ENCODE results near the gene FOCAD.

FOCAD gene

GRCh38 chr9:21016701-21017491 is 332.8 kb downstream of the FOCAD start:
- POLR2A ChIA-PET = no interaction called here
- Histone ChIP-seq H3K4me3 (ENCODE audit: control insufficient read depth in 1 of 7, extremely low read depth in 1 of 7, insufficient read depth in 4 of 7, low read depth in 2 of 7, low read length in 6 of 7) (no peak overlapping the region), H3K27me3 (replicated peaks in 2 of 5; ENCODE audit: control insufficient read depth in 4 of 5, insufficient read depth in 5 of 5, low read length in 4 of 5) (no peaks in the 10 kb centered on the region), H3K4me1 (ENCODE audit: control extremely low read depth in 1 of 4, control insufficient read depth in 4 of 4, insufficient read depth in 4 of 4, low read length in 3 of 4) (no peaks in the 10 kb centered on the region), H3K27ac (ENCODE audit: insufficient read depth in 1 of 2, low read depth in 1 of 2, low read length in 2 of 2, poor library complexity in 1 of 2, severe bottlenecking in 2 of 2) (no peak overlapping the region), H3K9me3 (ENCODE audit: control extremely low read depth in 1 of 5, control insufficient read depth in 4 of 5, insufficient read depth in 2 of 5, low read depth in 1 of 5, low read length in 4 of 5) (no peaks in the 10 kb centered on the region), H3K36me3 (ENCODE audit: control insufficient read depth in 4 of 4, insufficient read depth in 4 of 4, low read length in 3 of 4) (peaks cover 14 to 46% (median 31%) of the 10 kb centered on the region in 4 experiments)
- WGBS (ENCODE audit: insufficient coverage) = no CpG with 5 or more reads among the region's 2 CpGs
- CTCF ChIA-PET = interaction anchor here (0.9 kb wide), 1 partner anchor 94 kb away, joined by 3 read pairs; no protein-coding TSS in a partner anchor
- no peak for DNase-seq

- H3K9me3 ChIP-seq (ENCODE audit: control extremely low read depth in 1 of 5, control insufficient read depth in 4 of 5, insufficient read depth in 2 of 5, low read depth in 1 of 5, low read length in 4 of 5) = no peaks in the 10 kb centered on the region
- CTCF ChIA-PET = no interaction called here
- peaks cover 11 to 37% (median 24%) of the 10 kb centered on the region in 4 experiments for H3K36me3 ChIP-seq (ENCODE audit: control insufficient read depth in 4 of 4, insufficient read depth in 4 of 4, low read length in 3 of 4)
- no peaks in the 10 kb centered on the region for H3K27me3 ChIP-seq (replicated peaks in 2 of 5; ENCODE audit: control insufficient read depth in 4 of 5, insufficient read depth in 5 of 5, low read length in 4 of 5)
- H3K4me3 ChIP-seq (ENCODE audit: control insufficient read depth in 1 of 7, extremely low read depth in 1 of 7, insufficient read depth in 4 of 7, low read depth in 2 of 7, low read length in 6 of 7) = no peak overlapping the region
- 92% methylated on average over 2 of the region's 2 CpGs for WGBS (ENCODE audit: insufficient coverage)
- H3K27ac ChIP-seq (ENCODE audit: insufficient read depth in 1 of 2, low read depth in 1 of 2, low read length in 2 of 2, poor library complexity in 1 of 2, severe bottlenecking in 2 of 2) = no peak overlapping the region
- POLR2A ChIA-PET = no interaction called here
- no peaks in the 10 kb centered on the region for H3K4me1 ChIP-seq (ENCODE audit: control extremely low read depth in 1 of 4, control insufficient read depth in 4 of 4, insufficient read depth in 4 of 4, low read length in 3 of 4)
- DNase-seq = no peak
These were observed 334.1 kb downstream of the FOCAD start for GRCh38 chr9:21018177-21018576.

GRCh38 chr9:21023861-21024260 is 339.8 kb downstream of the FOCAD start:
- H3K27me3 ChIP-seq (replicated peaks in 2 of 5; ENCODE audit: control insufficient read depth in 4 of 5, insufficient read depth in 5 of 5, low read length in 4 of 5) = no peaks in the 10 kb centered on the region
- POLR2A ChIA-PET = no interaction called here
- CTCF ChIA-PET = no interaction called here

GRCh38 chr9:21027295-21027694 is 343.2 kb downstream of the FOCAD start:
- Histone ChIP-seq H3K27me3 (replicated peaks in 2 of 5; ENCODE audit: control insufficient read depth in 4 of 5, insufficient read depth in 5 of 5, low read length in 4 of 5) (no peaks in the 10 kb centered on the region), H3K4me3 (ENCODE audit: control insufficient read depth in 1 of 7, extremely low read depth in 1 of 7, insufficient read depth in 4 of 7, low read depth in 2 of 7, low read length in 6 of 7) (no peak overlapping the region), H3K9me3 (ENCODE audit: control extremely low read depth in 1 of 5, control insufficient read depth in 4 of 5, insufficient read depth in 2 of 5, low read depth in 1 of 5, low read length in 4 of 5) (no peaks in the 10 kb centered on the region), H3K4me1 (ENCODE audit: control extremely low read depth in 1 of 4, control insufficient read depth in 4 of 4, insufficient read depth in 4 of 4, low read length in 3 of 4) (peaks cover 9 to 48% (median 27%) of the 10 kb centered on the region in 4 experiments), H3K36me3 (ENCODE audit: control insufficient read depth in 4 of 4, insufficient read depth in 4 of 4, low read length in 3 of 4) (peaks cover 2 to 30% (median 15%) of the 10 kb centered on the region in 4 experiments), H3K27ac (ENCODE audit: insufficient read depth in 1 of 2, low read depth in 1 of 2, low read length in 2 of 2, poor library complexity in 1 of 2, severe bottlenecking in 2 of 2) (no peak overlapping the region)
- CTCF ChIA-PET = no interaction called here
- 100% methylated on average over 1 of the region's 4 CpGs for WGBS (ENCODE audit: insufficient coverage)
- POLR2A ChIA-PET = no interaction called here
- DNase-seq = no peak

More at GRCh38 chr9:21023861-21024260, 339.8 kb downstream of the FOCAD start:
- H3K27ac ChIP-seq (ENCODE audit: insufficient read depth in 1 of 2, low read depth in 1 of 2, low read length in 2 of 2, poor library complexity in 1 of 2, severe bottlenecking in 2 of 2) = no peak overlapping the region
- peak overlapping the region in 3 of 7 experiments; percentile 0 to 58 (median 36) for H3K4me3 ChIP-seq (ENCODE audit: control insufficient read depth in 1 of 7, extremely low read depth in 1 of 7, insufficient read depth in 4 of 7, low read depth in 2 of 7, low read length in 6 of 7)
- no peaks in the 10 kb centered on the region for H3K9me3 ChIP-seq (ENCODE audit: control extremely low read depth in 1 of 5, control insufficient read depth in 4 of 5, insufficient read depth in 2 of 5, low read depth in 1 of 5, low read length in 4 of 5)
- 0% methylated on average over 1 of the region's 2 CpGs for WGBS (ENCODE audit: insufficient coverage)
- peak in 2 of 3 donors; percentile 37 to 43 for DNase-seq
- peaks cover 2 to 30% (median 14%) of the 10 kb centered on the region in 4 experiments for H3K36me3 ChIP-seq (ENCODE audit: control insufficient read depth in 4 of 4, insufficient read depth in 4 of 4, low read length in 3 of 4)
- H3K4me1 ChIP-seq (ENCODE audit: control extremely low read depth in 1 of 4, control insufficient read depth in 4 of 4, insufficient read depth in 4 of 4, low read length in 3 of 4) = peaks cover 0 to 22% (median 10%) of the 10 kb centered on the region in 4 experiments

GRCh38 chr9:21028466-21028865 is 344.4 kb downstream of the FOCAD start:
- Histone ChIP-seq H3K4me3 (ENCODE audit: control insufficient read depth in 1 of 7, extremely low read depth in 1 of 7, insufficient read depth in 4 of 7, low read depth in 2 of 7, low read length in 6 of 7) (no peak overlapping the region), H3K9me3 (ENCODE audit: control extremely low read depth in 1 of 5, control insufficient read depth in 4 of 5, insufficient read depth in 2 of 5, low read depth in 1 of 5, low read length in 4 of 5) (no peaks in the 10 kb centered on the region), H3K4me1 (ENCODE audit: control extremely low read depth in 1 of 4, control insufficient read depth in 4 of 4, insufficient read depth in 4 of 4, low read length in 3 of 4) (peaks cover 9 to 46% (median 25%) of the 10 kb centered on the region in 4 experiments), H3K27ac (ENCODE audit: insufficient read depth in 1 of 2, low read depth in 1 of 2, low read length in 2 of 2, poor library complexity in 1 of 2, severe bottlenecking in 2 of 2) (no peak overlapping the region), H3K27me3 (replicated peaks in 2 of 5; ENCODE audit: control insufficient read depth in 4 of 5, insufficient read depth in 5 of 5, low read length in 4 of 5) (no peaks in the 10 kb centered on the region), H3K36me3 (ENCODE audit: control insufficient read depth in 4 of 4, insufficient read depth in 4 of 4, low read length in 3 of 4) (peaks cover 2 to 30% (median 15%) of the 10 kb centered on the region in 4 experiments)
- 88% methylated on average over 3 of the region's 3 CpGs for WGBS (ENCODE audit: insufficient coverage)
- ChIA-PET CTCF (no interaction called here), POLR2A (no interaction called here)
- DNase-seq = peak in 2 of 3 donors; percentile 22 to 31

- Histone ChIP-seq H3K36me3 (ENCODE audit: control insufficient read depth in 4 of 4, insufficient read depth in 4 of 4, low read length in 3 of 4) (peaks cover 2 to 30% (median 15%) of the 10 kb centered on the region in 4 experiments), H3K27ac (ENCODE audit: insufficient read depth in 1 of 2, low read depth in 1 of 2, low read length in 2 of 2, poor library complexity in 1 of 2, severe bottlenecking in 2 of 2) (no peak overlapping the region), H3K9me3 (ENCODE audit: control extremely low read depth in 1 of 5, control insufficient read depth in 4 of 5, insufficient read depth in 2 of 5, low read depth in 1 of 5, low read length in 4 of 5) (no peaks in the 10 kb centered on the region), H3K4me3 (ENCODE audit: control insufficient read depth in 1 of 7, extremely low read depth in 1 of 7, insufficient read depth in 4 of 7, low read depth in 2 of 7, low read length in 6 of 7) (no peak overlapping the region), H3K27me3 (replicated peaks in 2 of 5; ENCODE audit: control insufficient read depth in 4 of 5, insufficient read depth in 5 of 5, low read length in 4 of 5) (no peaks in the 10 kb centered on the region), H3K4me1 (ENCODE audit: control extremely low read depth in 1 of 4, control insufficient read depth in 4 of 4, insufficient read depth in 4 of 4, low read length in 3 of 4) (peaks cover 6 to 35% (median 19%) of the 10 kb centered on the region in 4 experiments)
- ChIA-PET CTCF (interaction anchor here (1.7 kb wide), 1 partner anchor 28 kb away, joined by 3 read pairs; no protein-coding TSS in a partner anchor), POLR2A (no interaction called here)
- peak in 2 of 3 donors; percentile 11 to 13 for DNase-seq
- 94% methylated on average over 4 of the region's 8 CpGs for WGBS (ENCODE audit: insufficient coverage)
These were observed 345.6 kb downstream of the FOCAD start for GRCh38 chr9:21029661-21030060.

GRCh38 chr9:21030389-21031035 is 346.5 kb downstream of the FOCAD start:
- peak; percentile 59 to 90 (median 84) for DNase-seq
- H3K4me3 ChIP-seq (ENCODE audit: control insufficient read depth in 1 of 7, extremely low read depth in 1 of 7, insufficient read depth in 4 of 7, low read depth in 2 of 7, low read length in 6 of 7) = peak overlapping the region in 6 of 7 experiments; percentile 65 to 92 (median 73)
- no peaks in the 10 kb centered on the region for H3K27me3 ChIP-seq (replicated peaks in 2 of 5; ENCODE audit: control insufficient read depth in 4 of 5, insufficient read depth in 5 of 5, low read length in 4 of 5)
- ChIA-PET POLR2A (no interaction called here), CTCF (interaction anchor here (0.8 to 1.7 kb wide), 4 partner anchors 10 to 80 kb away, joined by 3 to 6 read pairs (median 4); no protein-coding TSS in a partner anchor)
- whole genome bisulfite sequencing (ENCODE audit: insufficient coverage) = 10% methylated on average over 2 of the region's 5 CpGs
- H3K36me3 ChIP-seq (ENCODE audit: control insufficient read depth in 4 of 4, insufficient read depth in 4 of 4, low read length in 3 of 4) = peaks cover 2 to 28% (median 15%) of the 10 kb centered on the region in 4 experiments
- peaks cover 5 to 33% (median 18%) of the 10 kb centered on the region in 4 experiments for H3K4me1 ChIP-seq (ENCODE audit: control extremely low read depth in 1 of 4, control insufficient read depth in 4 of 4, insufficient read depth in 4 of 4, low read length in 3 of 4)
- H3K27ac ChIP-seq (ENCODE audit: insufficient read depth in 1 of 2, low read depth in 1 of 2, low read length in 2 of 2, poor library complexity in 1 of 2, severe bottlenecking in 2 of 2) = peak overlapping the region; percentile 43 to 79
- no peaks in the 10 kb centered on the region for H3K9me3 ChIP-seq (ENCODE audit: control extremely low read depth in 1 of 5, control insufficient read depth in 4 of 5, insufficient read depth in 2 of 5, low read depth in 1 of 5, low read length in 4 of 5)
